HCT116 (cell line): Measurements from ENCODE around the gene MAPRE3.

Experiments
- EZH2 ChIP-seq: fragments of 200-600 bp; sonication (generic); IDR thresholded peaks from 2 replicates; pipeline ENCODE4 v1.6.1; 2017; ENCODE audit warnings: antibody characterized with exemption, mixed run types
- EZH2phosphoT487 ChIP-seq: fragments of 200-600 bp; IDR thresholded peaks from 2 replicates; pipeline ENCODE4 v1.6.1; 2018; ENCODE audit warnings: antibody characterized with exemption, borderline replicate concordance
- FOSL1 ChIP-seq: IDR thresholded peaks from 2 replicates; pipeline ENCODE4 v1.6.1; 2012; ENCODE audit warnings: low read depth
- JUND ChIP-seq: IDR thresholded peaks from 2 replicates; pipeline ENCODE4 v1.6.1; 2012
- POLR2A ChIP-seq: IDR thresholded peaks from 2 replicates; pipeline ENCODE4 v1.7.0; 2011; ENCODE audit warnings: borderline replicate concordance; ENCODE audit not compliant: insufficient read depth, insufficient read length; ENCODE audit errors: extremely low read depth
- POLR2AphosphoS5 ChIP-seq: IDR thresholded peaks from 2 replicates; pipeline ENCODE4 v1.6.1; 2011; ENCODE audit warnings: mild to moderate bottlenecking, low read depth, low read length, moderate library complexity
- RAD21 ChIP-seq: IDR thresholded peaks from 2 replicates; pipeline ENCODE4 v1.6.1; 2012; ENCODE audit warnings: low read depth, mild to moderate bottlenecking
- SIN3A ChIP-seq: IDR thresholded peaks from 2 replicates; pipeline ENCODE4 v1.6.1; 2012; ENCODE audit warnings: low read depth
- SRF ChIP-seq: IDR thresholded peaks from 2 replicates; pipeline ENCODE4 v1.6.1; 2012; ENCODE audit warnings: low read depth
- TF ChIP-seq, protein P1 (sequence below), 3 experiments: fragments of 200-600 bp in 1 of 3; sonication (generic) in 1 of 3; IDR thresholded peaks in 2 of 3; conservative IDR thresholded peaks in 1 of 3; 2 replicates each; pipeline ENCODE4 v1.5.1; 2012 to 2017; ENCODE audit warnings: low read depth in 2 of 3, low read length in 2 of 3, antibody characterized with exemption in 1 of 3, borderline replicate concordance in 1 of 3, control low read depth in 1 of 3, mild to moderate bottlenecking in 1 of 3, mixed read lengths in 1 of 3, mixed run types in 1 of 3, moderate library complexity in 1 of 3; ENCODE audit not compliant: insufficient read depth in 1 of 3
- TF ChIP-seq, protein P2 (sequence below): IDR thresholded peaks from 2 replicates; pipeline ENCODE4 v1.6.1; 2012; ENCODE audit warnings: low read depth

DNA sequence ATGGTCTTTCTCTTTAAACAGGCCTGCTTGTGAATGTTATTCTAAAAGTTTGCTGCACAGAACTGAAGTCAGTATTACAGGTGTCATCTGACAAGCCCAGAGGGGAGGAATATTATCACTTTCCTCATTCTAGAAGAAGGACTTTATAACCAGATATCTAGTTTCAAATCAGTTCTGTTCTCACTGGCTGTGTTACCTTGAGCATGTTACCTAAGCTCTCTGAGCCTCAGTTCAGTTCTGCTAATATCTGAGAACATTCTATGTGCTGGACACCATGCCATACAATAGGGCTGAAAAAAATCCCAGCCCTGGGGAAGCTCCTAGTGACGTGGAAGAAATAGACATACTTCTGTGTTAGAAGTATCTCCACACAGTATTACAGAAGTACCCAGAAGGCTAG lies 27.9 kb downstream of the MAPRE3 start:
- TF ChIP-seq, protein P1, sequence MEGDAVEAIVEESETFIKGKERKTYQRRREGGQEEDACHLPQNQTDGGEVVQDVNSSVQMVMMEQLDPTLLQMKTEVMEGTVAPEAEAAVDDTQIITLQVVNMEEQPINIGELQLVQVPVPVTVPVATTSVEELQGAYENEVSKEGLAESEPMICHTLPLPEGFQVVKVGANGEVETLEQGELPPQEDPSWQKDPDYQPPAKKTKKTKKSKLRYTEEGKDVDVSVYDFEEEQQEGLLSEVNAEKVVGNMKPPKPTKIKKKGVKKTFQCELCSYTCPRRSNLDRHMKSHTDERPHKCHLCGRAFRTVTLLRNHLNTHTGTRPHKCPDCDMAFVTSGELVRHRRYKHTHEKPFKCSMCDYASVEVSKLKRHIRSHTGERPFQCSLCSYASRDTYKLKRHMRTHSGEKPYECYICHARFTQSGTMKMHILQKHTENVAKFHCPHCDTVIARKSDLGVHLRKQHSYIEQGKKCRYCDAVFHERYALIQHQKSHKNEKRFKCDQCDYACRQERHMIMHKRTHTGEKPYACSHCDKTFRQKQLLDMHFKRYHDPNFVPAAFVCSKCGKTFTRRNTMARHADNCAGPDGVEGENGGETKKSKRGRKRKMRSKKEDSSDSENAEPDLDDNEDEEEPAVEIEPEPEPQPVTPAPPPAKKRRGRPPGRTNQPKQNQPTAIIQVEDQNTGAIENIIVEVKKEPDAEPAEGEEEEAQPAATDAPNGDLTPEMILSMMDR (IDR thresholded peaks at IDR 0.05 in 2 of 3, conservative IDR thresholded peaks at IDR 0.05 in 1 of 3; ENCODE audit: borderline replicate concordance in 1 of 3, insufficient read depth in 1 of 3, low read depth in 2 of 3, low read length in 2 of 3): no peak
- TF ChIP-seq POLR2A (no peak), EZH2 (no peak), RAD21 (no peak), JUND (no peak), EZH2phosphoT487 (no peak), SIN3A (no peak), SRF (no peak), FOSL1 (no peak), POLR2AphosphoS5 (no peak)
- TF ChIP-seq, protein P2, sequence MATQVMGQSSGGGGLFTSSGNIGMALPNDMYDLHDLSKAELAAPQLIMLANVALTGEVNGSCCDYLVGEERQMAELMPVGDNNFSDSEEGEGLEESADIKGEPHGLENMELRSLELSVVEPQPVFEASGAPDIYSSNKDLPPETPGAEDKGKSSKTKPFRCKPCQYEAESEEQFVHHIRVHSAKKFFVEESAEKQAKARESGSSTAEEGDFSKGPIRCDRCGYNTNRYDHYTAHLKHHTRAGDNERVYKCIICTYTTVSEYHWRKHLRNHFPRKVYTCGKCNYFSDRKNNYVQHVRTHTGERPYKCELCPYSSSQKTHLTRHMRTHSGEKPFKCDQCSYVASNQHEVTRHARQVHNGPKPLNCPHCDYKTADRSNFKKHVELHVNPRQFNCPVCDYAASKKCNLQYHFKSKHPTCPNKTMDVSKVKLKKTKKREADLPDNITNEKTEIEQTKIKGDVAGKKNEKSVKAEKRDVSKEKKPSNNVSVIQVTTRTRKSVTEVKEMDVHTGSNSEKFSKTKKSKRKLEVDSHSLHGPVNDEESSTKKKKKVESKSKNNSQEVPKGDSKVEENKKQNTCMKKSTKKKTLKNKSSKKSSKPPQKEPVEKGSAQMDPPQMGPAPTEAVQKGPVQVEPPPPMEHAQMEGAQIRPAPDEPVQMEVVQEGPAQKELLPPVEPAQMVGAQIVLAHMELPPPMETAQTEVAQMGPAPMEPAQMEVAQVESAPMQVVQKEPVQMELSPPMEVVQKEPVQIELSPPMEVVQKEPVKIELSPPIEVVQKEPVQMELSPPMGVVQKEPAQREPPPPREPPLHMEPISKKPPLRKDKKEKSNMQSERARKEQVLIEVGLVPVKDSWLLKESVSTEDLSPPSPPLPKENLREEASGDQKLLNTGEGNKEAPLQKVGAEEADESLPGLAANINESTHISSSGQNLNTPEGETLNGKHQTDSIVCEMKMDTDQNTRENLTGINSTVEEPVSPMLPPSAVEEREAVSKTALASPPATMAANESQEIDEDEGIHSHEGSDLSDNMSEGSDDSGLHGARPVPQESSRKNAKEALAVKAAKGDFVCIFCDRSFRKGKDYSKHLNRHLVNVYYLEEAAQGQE: no peak
